RWPE1 (cell line): ENCODE measurements around the gene MACF1.

Source experiments
- CTCF ChIA-PET: fragments of 350-600 bp; sonication (Branson Sonifier 250); formaldehyde crosslinking; extraction: SDS; loops from one replicate; lab custom pipeline; 2021; lab: Yijun Ruan, JAX
- POLR2A ChIA-PET: fragments of 400-600 bp; formaldehyde crosslinking; extraction: SDS; loops from one replicate; lab custom pipeline; 2020; ENCODE audit warnings: antibody characterized with exemption; ENCODE audit not compliant: low non-redundant PET; lab: Yijun Ruan, JAX
- DNase-seq: peaks from one replicate; pipeline ENCODE4 v3.0.0; 2012; ENCODE audit warnings: low spot score
- H3K27ac ChIP-seq: fragments of 450-650 bp; 2 replicates; pipeline ENCODE4 v1.5.1; 2017
- CTCF ChIP-seq: fragments of 450-650 bp; conservative IDR thresholded peaks from 2 replicates; pipeline ENCODE4 v1.5.1; 2017; ENCODE audit warnings: low read depth, mild to moderate bottlenecking

The MACF1 gene

GRCh38 chr1:39255222-39255621, 50.7 kb downstream of the MACF1 start:
- TF ChIP-seq CTCF: no peak
- H3K27ac ChIP-seq: no peak overlapping the region
- DNase-seq: no peak
- ChIA-PET POLR2A (no interaction called here), CTCF (no interaction called here)

- peak; percentile 89 for TF ChIP-seq CTCF
- ChIA-PET CTCF (interaction anchor here (0.5 to 3.1 kb wide), 23 partner anchors 8 to 480 kb away, joined by 3 to 44 read pairs (median 4); partner anchors contain the start of genes MACF1 and PPIE), POLR2A (interaction anchor here (0.7 kb wide), 1 partner anchor 184 kb away, joined by 3 read pairs; no protein-coding TSS in a partner anchor)
- no peak overlapping the region for H3K27ac ChIP-seq
- peak; percentile 86 for DNase-seq
Measured at GRCh38 chr1:39258146-39258924, 53.8 kb downstream of the MACF1 start.

GRCh38 chr1:39258925-39259244, 54.4 kb downstream of the MACF1 start:
- H3K27ac ChIP-seq: no peak overlapping the region
- ChIA-PET POLR2A (no interaction called here), CTCF (interaction anchor here (0.5 to 3.1 kb wide), 21 partner anchors 9 to 160 kb away, joined by 3 to 44 read pairs (median 4); partner anchors contain the start of gene MACF1)
- DNase-seq: no peak
- peak; percentile 35 for TF ChIP-seq CTCF

- POLR2A ChIA-PET: no interaction called here
- no peak overlapping the region for H3K27ac ChIP-seq
Measured at GRCh38 chr1:39261712-39262221, 57.3 kb downstream of the MACF1 start.

GRCh38 chr1:39262802-39263201, 58.3 kb downstream of the MACF1 start:
- no peak for TF ChIP-seq CTCF
- no peak overlapping the region for H3K27ac ChIP-seq
- DNase-seq: no peak
- POLR2A ChIA-PET: no interaction called here
- CTCF ChIA-PET: no interaction called here

More at GRCh38 chr1:39261712-39262221, 57.3 kb downstream of the MACF1 start:
- DNase-seq: no peak
- no peak for TF ChIP-seq CTCF
- CTCF ChIA-PET: interaction anchor here (0.6 kb wide), 1 partner anchor 151 kb away, joined by 3 read pairs; no protein-coding TSS in a partner anchor

- no peak overlapping the region for H3K27ac ChIP-seq
- peak; percentile 55 for TF ChIP-seq CTCF
- no peak for DNase-seq
- CTCF ChIA-PET: interaction anchor here (1.1 kb wide), 1 partner anchor 404 kb away, joined by 3 read pairs; no protein-coding TSS in a partner anchor
- POLR2A ChIA-PET: no interaction called here
Measured at GRCh38 chr1:39266269-39266668, 61.8 kb downstream of the MACF1 start.
